Lower leg skin (tissue), 4 donors: ENCODE results near the gene RGMA. TPM values are rescaled to one million over a fixed set of nuclear protein-coding genes. Genes with fewer than 3 reads are reported as not detected.
A peak's percentile ranks its signal among the peaks of the same experiment; 100 is the strongest.

Experiments used
- DNase-seq, 2 donors: peaks; one replicate each; pipeline ENCODE4 v3.0.0-alpha.2; 2019; ENCODE audit warnings: low spot score in 2 of 2
- H3K4me3 ChIP-seq: fragments of 200-600 bp; sonication (generic); 2 replicates; pipeline ENCODE4 v1.5.1; 2017; ENCODE audit warnings: mild to moderate bottlenecking, low read depth; ENCODE audit not compliant: poor library complexity, severe bottlenecking
- POLR2A ChIP-seq, 2 donors: fragments of 450-650 bp; IDR thresholded peaks; one replicate each; pipeline ENCODE4 v1.6.1; 2016 to 2017; ENCODE audit warnings: antibody characterized with exemption in 2 of 2, mild to moderate bottlenecking in 1 of 2, moderate library complexity in 1 of 2
- WGBS, 2 donors: methylation state at CpG; one replicate each; pipeline ENCODE4 v1.1.5; 2018; 5-methylcytosine and 5-hydroxymethylcytosine counted together
- intact Hi-C: fragments of 100-400 bp; cut with DNase I; formaldehyde crosslinking; loops from one replicate; pipeline ENCODE4 v1.15.0; 2023; ENCODE audit warnings: low total_unique reads
- total RNA-seq, 4 donors: library from RNA; depleted of rRNA; stranded (reverse); fragments of >200 nt; gene quantifications; one replicate each; pipeline ENCODE4 v1.1.0, GENCODE V29; 2016
- TF ChIP-seq, protein P1 (sequence below), 3 donors: fragments of 450-650 bp; IDR thresholded peaks; one replicate each; pipeline ENCODE4 v1.5.1; 2016; ENCODE audit warnings: antibody characterized with exemption in 3 of 3, mild to moderate bottlenecking in 3 of 3, moderate library complexity in 2 of 3

RGMA gene
- total RNA-seq, 4 donors from 2014 or later: 9.5 to 28.2 (median 16.6) TPM

DNA sequence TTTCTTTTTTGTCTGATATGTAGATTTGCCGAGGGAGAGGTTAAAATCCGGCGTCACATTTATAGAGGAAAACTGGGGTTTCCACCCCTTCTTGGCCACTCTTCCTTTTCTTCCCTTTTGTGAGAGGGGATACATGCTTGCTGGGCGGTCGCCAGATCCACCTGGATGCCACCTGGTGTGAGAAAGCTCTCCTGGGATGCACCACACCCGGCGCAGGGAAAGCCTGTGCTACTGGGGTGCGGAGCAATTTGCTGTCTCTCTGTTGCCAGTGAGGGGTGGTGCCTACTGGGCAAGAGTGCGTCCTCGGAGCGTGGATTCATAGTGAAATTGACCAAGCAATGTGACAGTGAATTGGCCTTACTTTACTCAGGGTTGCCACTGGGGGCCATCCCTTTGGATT, 2.5 kb upstream of the RGMA start:
- intact Hi-C loops: no loop called here
- no peak for DNase-seq
- TF ChIP-seq, protein P1, sequence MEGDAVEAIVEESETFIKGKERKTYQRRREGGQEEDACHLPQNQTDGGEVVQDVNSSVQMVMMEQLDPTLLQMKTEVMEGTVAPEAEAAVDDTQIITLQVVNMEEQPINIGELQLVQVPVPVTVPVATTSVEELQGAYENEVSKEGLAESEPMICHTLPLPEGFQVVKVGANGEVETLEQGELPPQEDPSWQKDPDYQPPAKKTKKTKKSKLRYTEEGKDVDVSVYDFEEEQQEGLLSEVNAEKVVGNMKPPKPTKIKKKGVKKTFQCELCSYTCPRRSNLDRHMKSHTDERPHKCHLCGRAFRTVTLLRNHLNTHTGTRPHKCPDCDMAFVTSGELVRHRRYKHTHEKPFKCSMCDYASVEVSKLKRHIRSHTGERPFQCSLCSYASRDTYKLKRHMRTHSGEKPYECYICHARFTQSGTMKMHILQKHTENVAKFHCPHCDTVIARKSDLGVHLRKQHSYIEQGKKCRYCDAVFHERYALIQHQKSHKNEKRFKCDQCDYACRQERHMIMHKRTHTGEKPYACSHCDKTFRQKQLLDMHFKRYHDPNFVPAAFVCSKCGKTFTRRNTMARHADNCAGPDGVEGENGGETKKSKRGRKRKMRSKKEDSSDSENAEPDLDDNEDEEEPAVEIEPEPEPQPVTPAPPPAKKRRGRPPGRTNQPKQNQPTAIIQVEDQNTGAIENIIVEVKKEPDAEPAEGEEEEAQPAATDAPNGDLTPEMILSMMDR (IDR thresholded peaks at IDR 0.05): no peak
- no peak for TF ChIP-seq POLR2A (IDR thresholded peaks at IDR 0.05)
- 58 to 62% methylated on average over 11 of the region's 11 CpGs for whole genome bisulfite sequencing, 2 donors
- H3K4me3 ChIP-seq: no peak overlapping the region

DNA sequence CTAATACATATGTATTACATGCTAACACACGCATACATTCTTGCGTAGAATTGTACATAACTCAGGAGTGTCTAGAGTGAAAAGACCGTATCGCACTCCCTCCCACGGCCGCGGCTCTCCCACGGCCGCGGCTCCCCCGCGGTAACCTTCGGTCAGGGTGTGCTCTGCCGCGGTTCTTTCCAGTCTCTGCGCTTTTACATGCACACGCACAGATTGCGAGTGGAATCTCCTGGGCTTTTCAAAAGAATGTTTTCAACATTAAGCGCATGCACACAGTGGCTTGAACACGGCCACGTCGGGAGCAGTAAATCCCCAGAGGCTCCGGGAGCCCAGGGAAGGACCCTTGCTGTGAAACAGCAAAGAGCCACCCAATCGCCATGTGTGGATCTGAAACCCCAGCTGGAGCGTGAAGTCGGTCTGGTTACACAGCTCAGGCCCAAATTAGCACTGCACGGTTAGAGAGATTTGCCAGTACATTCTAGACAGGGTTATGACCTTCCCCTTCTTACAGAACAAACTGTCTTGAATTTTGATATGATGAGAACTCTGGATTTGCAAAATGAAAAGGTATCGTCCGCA, 805 bp upstream of the RGMA start:
- TF ChIP-seq, protein P1 (IDR thresholded peaks at IDR 0.05): no peak
- TF ChIP-seq POLR2A (IDR thresholded peaks at IDR 0.05): no peak
- DNase-seq: no peak
- intact Hi-C loops: loop anchor here (5.0 to 10.0 kb wide), 2 partner anchors 892 to 1025 kb away; no protein-coding TSS in a partner anchor
- H3K4me3 ChIP-seq: no peak overlapping the region
- 18 to 24% methylated on average over 26 to 29 of the region's 29 CpGs for WGBS, 2 donors

DNA sequence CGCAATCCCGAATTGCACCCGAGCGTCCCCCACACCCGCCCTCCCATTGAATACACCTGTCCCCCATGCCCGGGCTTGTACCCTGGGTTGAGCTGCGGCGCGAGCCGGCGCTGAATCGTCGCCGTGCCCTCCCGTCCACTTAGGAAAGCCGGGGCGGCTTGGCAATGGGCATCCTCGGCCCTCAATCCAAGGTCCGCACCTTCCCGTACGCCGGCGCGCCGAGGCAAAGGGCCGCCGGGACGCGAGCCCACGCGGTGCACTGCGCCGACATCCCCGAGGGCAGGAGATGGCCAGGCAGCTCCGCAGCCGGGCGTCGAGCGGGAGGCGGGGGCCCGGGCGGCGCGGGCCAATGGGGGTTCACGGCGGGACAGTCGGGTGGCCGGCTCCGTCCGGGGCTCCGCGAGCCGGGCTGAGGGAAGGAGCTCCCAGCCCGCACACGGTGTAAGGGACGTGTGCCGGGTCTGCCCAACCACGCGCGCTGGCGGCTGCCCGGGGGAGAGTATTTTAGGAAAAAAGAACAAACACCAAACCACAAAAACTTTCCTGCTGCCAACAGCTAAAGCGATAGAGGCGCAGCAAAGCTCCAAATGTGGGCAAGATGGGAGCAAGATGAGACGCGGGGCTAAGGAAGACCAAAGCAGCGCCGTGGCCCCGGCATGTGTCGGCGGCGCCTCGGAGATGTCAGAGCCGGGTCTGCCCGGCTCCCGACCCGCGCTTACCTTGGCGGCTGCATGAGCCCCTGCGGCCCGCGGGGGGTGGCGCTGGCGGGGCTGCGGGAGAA, 621 bp downstream of the RGMA start:
- intact Hi-C loops: loop anchor here (5.0 to 10.0 kb wide), 2 partner anchors 894 to 1026 kb away; no protein-coding TSS in a partner anchor
- DNase-seq: no peak
- 0 to 1% methylated on average over 41 to 73 of the region's 85 CpGs for WGBS, 2 donors
- peak overlapping the region; percentile 34 for H3K4me3 ChIP-seq
- no peak for TF ChIP-seq POLR2A (IDR thresholded peaks at IDR 0.05)
- TF ChIP-seq, protein P1 (IDR thresholded peaks at IDR 0.05): no peak

DNA sequence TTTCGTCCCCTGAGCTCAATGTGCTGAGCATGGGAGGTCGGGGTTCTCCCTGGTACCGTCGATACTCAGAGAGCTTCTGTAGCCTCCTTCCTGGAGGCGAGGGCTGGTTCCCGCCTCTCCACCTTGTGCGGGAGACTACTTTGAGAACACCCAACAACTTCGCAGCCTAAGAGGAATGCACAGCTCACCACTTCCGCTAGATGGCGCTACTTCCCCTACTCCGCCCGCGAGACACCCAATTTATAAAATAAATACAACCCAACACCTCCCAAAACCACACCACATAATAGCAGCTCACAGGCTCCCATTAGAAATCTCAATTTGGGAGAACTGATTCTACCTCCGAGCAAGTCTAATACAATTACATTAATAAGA, 1.2 kb downstream of the RGMA start:
- no peak overlapping the region for H3K4me3 ChIP-seq
- WGBS, 2 donors: 1 to 2% methylated on average over 14 of the region's 14 CpGs
- TF ChIP-seq POLR2A (IDR thresholded peaks at IDR 0.05): no peak
- TF ChIP-seq, protein P1 (IDR thresholded peaks at IDR 0.05): peak in 1 of 3 donors; percentile 54
- intact Hi-C loops: loop anchor here (5.0 to 10.0 kb wide), 2 partner anchors 894 to 1027 kb away; no protein-coding TSS in a partner anchor
- DNase-seq: peak; percentile 85 to 96

DNA sequence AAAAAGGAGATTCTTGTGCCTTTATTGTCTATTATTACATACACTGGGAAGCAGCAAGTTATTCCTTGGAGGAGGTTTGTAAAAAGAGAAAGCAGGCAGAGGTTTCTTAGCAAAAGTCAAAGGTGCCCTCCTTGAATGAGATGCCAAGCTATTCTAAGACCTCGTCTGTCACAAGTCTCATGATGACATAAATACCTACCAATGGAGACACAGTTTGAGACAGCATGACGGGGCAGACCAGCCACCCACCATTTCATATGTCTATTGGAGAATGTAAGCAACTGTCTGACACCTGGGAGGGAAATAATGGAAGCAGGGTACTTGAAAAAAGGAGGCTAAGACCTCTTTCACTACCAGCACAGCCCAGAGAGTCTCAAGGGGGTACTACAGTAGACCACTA, 2.2 kb downstream of the RGMA start:
- no peak for DNase-seq
- no peak overlapping the region for H3K4me3 ChIP-seq
- intact Hi-C loops: loop anchor here (5.0 to 10.0 kb wide), 2 partner anchors 896 to 1028 kb away; no protein-coding TSS in a partner anchor
- no peak for TF ChIP-seq POLR2A (IDR thresholded peaks at IDR 0.05)
- TF ChIP-seq, protein P1 (IDR thresholded peaks at IDR 0.05): no peak
- WGBS, 2 donors: 68 to 78% methylated on average over 2 of the region's 2 CpGs
